Activated CD8-positive, alpha-beta T cell treated with anti-CD3 and anti-CD28 coated beads, Interleukin-2, amount 10 ng/mL, durations not matched to agents 7 days and 5 days (primary cell): Measurements from ENCODE around the gene NBPF1. TPM values are rescaled to one million over a fixed set of nuclear protein-coding genes. Genes with fewer than 3 reads are reported as not detected.

Source experiments
- total RNA-seq, 2 experiments: library from RNA; stranded (reverse); gene quantifications; one replicate each; pipeline ENCODE4 v1.2.3, GENCODE V29; 2021

NBPF1 gene
- total RNA-seq, 2 experiments from 2014 or later: 1.5 to 2.2 TPM

Other genes starting within 250 kb of the NBPF1 start
- gene SZRD1, start 246.3 kb downstream of the NBPF1 start, total RNA-seq: 100 to 1,000 TPM; 171 to 176 TPM
- gene SPATA21, start 176.1 kb downstream of the NBPF1 start, total RNA-seq: not detected
- 10 to 100 TPM; 93.8 to 94.3 TPM for gene NECAP2, start 172.8 kb downstream of the NBPF1 start, total RNA-seq
- 1,000 to 10,000 TPM; 1,730 to 2,232 TPM for gene RNU1-1, start 99.3 kb downstream of the NBPF1 start, total RNA-seq
- 1,000 to 10,000 TPM; 1,730 to 2,232 TPM for gene RNU1-3, start 53.4 kb upstream of the NBPF1 start, total RNA-seq
- 1,000 to 10,000 TPM; 1,730 to 2,232 TPM for gene RNU1-4, start 127.0 kb upstream of the NBPF1 start, total RNA-seq